Measurements from ENCODE around the gene GJA10.

Gene GJA10

GRCh38 chr6:89866024-89866678 lies 28.1 kb upstream of the GJA10 start:
- no peak for TF ChIP-seq CTCF (IDR thresholded peaks at IDR 0.05; ENCODE audit: insufficient read depth, low read depth, low read length, missing control alignments)
- DNase-seq (ENCODE audit: low read depth) = no peak
- no peak overlapping the region for H3K4me3 ChIP-seq (ENCODE audit: low read depth, low read length)

GRCh38 chr6:89873721-89874120 lies 20.5 kb upstream of the GJA10 start:
- no peak for DNase-seq (ENCODE audit: low read depth)
- TF ChIP-seq CTCF (IDR thresholded peaks at IDR 0.05; ENCODE audit: insufficient read depth, low read depth, low read length, missing control alignments) = no peak
- no peak overlapping the region for H3K4me3 ChIP-seq (ENCODE audit: low read depth, low read length)

DNA sequence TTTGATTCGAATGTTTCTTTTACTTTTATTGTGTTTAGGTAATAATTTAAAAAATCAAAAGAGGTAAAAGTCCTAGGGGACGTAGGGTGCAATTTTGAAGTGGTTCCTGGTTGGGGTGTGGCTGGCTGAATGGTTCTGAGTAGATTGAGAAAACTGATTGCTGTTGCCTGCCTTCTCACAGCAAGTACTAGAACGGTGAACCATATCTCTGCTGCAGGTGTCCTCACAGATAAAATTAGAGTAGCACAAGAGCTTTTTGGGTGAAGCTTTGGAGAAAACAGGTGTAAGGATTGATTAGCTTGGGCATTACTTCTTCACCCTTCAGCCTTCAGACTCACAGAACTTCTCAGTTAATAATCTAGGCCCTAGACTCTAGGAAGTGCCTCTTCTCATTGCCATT lies 19.8 kb upstream of the GJA10 start:
- no peak for TF ChIP-seq CTCF (IDR thresholded peaks at IDR 0.05; ENCODE audit: insufficient read depth, low read depth, low read length, missing control alignments)
- DNase-seq (ENCODE audit: low read depth) = no peak
- H3K4me3 ChIP-seq (ENCODE audit: low read depth, low read length) = no peak overlapping the region

- no peak for TF ChIP-seq CTCF (IDR thresholded peaks at IDR 0.05; ENCODE audit: insufficient read depth, low read depth, low read length, missing control alignments)
- DNase-seq (ENCODE audit: low read depth) = no peak
- no peak overlapping the region for H3K4me3 ChIP-seq (ENCODE audit: low read depth, low read length)
Observed at GRCh38 chr6:89886378-89887120, 7.7 kb upstream of the GJA10 start.

- no peak for TF ChIP-seq CTCF (IDR thresholded peaks at IDR 0.05; ENCODE audit: insufficient read depth, low read depth, low read length, missing control alignments)
- no peak for DNase-seq (ENCODE audit: low read depth)
- no peak overlapping the region for H3K4me3 ChIP-seq (ENCODE audit: low read depth, low read length)
Observed at GRCh38 chr6:89887452-89888137, 6.7 kb upstream of the GJA10 start.

DNA sequence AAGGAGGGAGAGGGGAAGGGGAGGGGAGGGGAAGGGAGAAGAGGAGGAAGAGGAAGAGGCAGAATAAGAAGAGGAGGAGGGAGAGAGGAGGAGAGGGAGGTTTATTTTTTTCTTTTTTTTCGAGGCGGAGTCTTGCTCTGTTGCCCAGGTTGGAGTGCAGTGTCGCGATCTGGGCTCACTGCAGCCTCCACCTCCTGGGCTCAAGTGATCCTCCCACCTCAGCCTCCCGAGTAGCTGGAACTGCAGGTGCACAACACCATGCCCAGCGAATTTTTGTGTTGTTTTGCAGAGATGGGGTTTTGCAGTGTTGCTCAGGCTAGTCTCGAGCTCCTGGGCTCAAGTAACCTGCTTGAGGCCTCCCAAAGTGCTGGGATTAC lies 6.1 kb upstream of the GJA10 start:
- TF ChIP-seq CTCF (IDR thresholded peaks at IDR 0.05; ENCODE audit: insufficient read depth, low read depth, low read length, missing control alignments) = no peak
- DNase-seq (ENCODE audit: low read depth) = no peak
- no peak overlapping the region for H3K4me3 ChIP-seq (ENCODE audit: low read depth, low read length)
